Measurements from ENCODE around the gene RNF208. TPM values are rescaled to one million over a fixed set of nuclear protein-coding genes. Genes with fewer than 3 reads are reported as not detected.
"Not testable (repeated sequence)": the region's sequence is repeated elsewhere in the genome, so short reads cannot be mapped to it uniquely, and the experiment has no call there.

RNF208 gene
- total RNA-seq, 1 donor from 2014 or later, result not detected

DNA sequence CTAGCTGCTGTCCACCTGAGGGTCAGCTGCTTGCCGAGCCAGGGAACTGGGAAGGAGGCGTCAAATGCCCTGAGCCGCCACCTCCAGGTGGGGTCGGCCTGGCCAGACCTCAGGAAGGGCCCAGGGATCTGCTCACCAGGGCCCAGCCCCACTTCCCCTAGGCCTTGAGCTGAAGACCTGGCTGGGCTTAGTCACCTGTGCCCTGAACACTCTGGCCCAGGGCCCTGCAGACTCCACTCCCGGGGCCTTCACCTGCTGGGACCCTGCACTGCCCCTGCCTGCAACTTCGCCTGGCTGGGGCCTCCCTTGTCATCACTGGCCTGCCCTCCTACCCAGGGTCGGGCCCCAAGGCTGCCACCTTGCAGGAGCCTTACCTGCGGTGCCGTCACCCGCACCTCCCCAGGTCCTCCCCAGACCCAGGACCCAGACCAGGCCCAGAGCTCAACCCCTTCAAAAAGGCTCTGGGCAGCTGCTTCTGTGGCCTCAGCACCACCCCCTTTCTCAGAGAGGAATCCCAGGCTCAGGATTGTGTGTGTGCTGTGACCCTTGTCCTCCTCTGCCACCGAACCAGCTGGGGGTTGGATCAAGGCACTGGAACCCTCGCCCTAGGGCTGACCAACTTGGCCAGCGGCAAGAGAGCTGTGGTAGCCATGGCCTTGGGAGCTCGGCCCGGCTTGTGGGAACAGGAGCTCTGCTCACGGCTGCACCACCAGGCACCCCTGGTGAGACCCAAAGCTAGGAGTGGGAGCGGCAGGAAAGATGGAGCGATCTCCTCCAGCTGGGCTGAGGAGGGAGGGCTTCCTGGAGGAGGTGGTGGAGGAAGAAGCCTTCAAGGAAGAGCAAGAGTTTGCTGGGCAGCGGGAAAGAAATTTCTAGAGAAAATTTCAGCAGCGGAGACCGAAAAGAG is 31.9 kb upstream of the RNF208 start:
- DNase-seq (ENCODE audit: low read depth in 2 of 2), result no peak

DNA sequence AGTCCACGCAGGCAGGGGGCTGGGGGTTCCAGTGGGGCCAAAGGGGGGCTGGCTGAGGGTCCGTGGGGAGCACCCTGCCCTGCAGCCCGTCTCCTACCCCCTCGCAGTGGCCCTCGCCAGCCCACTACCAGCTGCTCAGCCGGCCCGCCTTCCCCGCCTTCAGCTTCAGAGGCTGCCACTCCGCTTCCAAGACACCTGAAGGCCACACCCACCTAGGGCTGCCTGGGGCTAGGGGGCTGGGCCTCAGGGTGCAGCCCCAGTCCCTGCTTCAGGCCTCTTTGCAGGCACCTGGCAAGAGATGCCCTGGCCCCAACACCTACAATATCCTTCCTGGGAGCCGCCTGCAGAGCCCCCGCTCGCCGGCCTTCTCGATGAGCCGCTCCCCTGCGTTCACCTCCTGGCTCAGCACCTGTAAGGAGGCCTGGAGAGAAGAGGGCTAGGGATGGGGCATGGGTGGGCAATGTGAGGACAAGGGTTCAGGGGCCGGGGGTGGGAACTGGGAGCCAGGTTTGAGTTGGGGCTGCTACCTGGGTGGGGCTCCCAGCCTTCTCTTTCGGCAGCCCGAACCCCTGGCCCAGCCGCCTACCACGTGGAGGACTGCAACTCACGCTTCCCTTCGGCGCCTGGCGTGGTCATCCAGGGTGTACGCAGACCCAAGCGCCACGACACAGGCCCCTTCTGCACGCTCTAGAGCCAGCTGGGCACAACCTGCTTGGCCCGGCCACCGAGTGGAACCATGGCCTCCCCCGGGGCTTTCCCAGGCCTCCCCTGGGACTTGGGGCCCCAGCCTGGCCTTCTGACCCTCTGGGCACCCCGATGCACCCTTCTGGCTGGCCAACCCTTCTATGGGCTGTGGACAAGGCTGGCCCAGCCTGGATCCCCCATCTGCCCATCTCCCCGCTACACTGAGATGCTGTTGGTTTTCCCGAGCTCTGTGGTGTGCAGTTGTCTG is 30.8 kb upstream of the RNF208 start:
- no peak for DNase-seq (ENCODE audit: low read depth in 2 of 2)

DNA sequence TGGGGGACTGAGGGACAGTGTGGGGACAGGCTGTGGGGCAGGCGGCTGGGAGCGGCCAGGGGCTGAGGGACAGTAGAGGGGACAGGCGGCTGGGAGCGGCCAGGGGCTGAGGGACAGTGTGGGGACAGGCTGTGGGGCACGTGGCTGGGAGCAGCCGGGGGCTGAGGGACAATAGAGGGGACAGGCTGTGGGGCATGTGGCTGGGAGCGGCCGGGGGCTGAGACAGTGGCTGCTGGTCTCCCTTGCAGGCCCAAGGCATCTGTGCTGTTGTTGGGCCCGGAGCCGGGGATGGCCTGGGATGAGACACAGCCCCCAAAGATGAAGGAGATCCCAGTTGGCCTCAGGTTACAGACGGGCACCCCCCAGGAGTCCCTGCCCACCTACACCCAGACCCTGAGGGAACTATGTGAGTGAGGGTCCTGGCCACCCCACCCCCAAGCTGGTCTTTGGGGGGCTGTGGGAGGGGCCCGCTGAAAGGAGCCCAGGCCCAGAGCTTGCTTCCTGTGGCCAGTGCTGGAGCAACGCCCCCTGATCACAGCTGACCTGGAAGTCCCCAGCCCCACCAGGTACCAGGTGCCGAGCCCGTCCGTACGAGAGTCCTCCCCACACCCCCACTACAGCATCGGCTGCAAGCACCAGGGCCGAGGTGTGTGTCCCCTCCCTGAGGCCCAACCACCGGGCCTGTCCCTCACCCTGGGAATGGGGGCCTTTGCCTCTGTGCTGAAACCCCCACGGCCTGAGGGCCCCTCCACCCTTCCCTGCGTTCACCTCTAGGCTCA is 29.6 kb upstream of the RNF208 start:
- no peak for DNase-seq (ENCODE audit: low read depth in 2 of 2)

DNA sequence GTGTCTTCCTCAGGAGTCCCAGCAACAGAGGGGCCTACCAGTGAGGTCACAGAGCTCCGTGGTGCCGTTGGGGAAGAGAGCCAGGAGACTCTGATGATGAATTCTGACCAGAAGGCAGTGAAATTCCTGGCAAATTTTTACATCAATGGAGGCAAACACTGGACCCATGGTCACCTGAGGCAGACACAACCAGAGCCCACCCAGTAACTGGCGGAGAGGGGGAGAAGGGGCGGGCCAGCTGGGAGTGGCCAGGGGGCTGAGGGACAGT is 29.1 kb upstream of the RNF208 start, which contains the start of gene STPG3:
TSS of gene STPG3 (plus strand) at position 93 of the 268 bp plus-strand sequence. CDS start at position 94, 1 bp downstream.
- DNase-seq (ENCODE audit: low read depth in 2 of 2), result no peak

DNA sequence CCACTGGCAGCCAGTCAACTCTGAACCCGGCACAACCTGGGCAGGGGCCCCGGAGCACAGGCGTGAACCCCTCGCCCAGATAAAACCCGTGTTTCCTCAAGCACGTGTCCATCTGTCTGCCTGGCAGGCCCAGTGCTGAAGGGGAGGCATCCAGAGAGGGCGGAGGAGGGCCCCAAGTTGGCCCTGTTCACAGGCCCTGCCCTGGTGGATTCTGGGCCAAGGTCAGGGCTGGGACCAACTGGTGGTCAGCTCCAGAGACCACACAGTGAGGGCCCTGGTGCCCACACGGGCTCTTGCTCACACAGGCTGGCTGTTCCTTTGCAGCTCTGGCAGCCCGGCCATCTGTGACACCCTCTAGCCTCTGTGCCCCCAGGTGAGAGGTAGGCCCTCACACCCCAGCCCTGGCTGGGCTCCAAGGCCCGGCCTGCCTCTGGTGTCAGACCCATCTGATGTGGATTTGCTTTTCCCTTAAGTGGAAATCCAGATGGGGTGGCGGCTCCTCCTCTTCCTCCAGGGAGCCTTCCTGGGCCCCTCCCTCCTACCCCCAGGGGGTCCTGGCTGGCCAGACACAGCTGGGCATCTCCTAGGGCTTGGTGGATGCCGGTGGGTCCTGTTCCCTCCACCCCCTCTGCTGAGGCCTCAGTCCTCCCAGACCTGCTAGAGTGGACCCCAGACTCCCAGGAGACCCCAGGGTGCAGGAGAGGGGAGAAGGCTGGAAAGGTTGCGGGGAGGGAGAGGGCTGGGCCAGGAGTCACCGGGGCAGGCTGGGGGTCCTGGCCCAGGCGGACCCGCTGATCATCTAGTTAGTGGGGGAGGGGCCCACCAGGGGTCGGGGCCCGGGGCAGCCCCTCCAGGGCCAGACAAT is 28.5 kb upstream of the RNF208 start:
- DNase-seq (ENCODE audit: low read depth in 2 of 2), result no peak

DNA sequence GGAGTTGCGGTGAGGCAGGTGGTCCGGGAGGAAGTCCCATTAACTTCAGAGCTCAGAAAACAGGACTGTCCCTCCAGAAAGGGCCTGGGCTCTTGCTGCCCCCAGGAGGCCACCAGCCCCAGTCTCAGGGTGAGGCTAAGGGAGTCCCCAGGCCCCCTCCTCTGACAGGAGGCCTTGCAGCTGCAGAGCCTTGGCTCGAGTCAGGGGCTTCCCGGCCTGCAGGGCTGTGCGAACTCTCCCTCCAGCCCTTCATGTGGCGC is 25.8 kb upstream of the RNF208 start:
- DNase-seq (ENCODE audit: low read depth in 2 of 2), result no peak

DNA sequence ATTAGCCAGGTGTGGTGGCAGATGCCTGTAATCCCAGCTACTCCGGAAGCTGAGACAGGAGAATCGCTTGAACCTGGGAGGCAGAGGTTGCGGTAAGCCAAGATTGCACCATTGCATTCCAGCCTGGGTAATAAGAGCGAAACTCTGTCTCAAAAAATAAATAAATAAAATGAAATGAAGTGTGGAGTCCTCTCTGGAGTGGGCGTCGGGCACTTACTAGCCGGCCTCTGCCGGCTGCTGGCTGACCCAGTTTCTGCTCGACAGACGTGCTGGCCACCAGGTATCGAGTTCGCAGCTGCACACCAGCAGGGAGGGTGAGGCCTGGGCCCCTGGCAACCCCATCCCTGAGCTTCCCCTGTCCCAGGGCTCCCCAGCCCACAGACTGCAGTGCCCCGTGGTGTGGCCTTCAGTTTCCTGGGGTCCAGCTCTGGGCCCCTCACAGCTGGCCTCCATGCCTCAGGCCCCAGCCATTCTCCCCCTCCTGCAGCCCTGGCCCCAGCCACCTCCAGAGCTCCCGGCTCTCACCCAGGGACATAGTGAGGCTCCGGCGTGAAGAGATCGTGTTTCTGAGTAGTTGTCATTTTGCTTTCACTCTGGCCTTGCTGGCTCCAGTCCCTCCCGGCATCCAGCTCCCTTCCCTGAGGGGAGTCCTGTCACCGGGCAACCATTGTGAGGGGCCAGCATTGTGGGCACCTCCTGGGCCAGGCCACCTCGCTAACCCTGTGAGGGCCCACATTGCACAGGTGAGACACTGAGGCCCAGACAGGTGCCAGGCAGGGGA is 25.3 kb upstream of the RNF208 start:
- DNase-seq (ENCODE audit: low read depth in 2 of 2), result no peak

DNA sequence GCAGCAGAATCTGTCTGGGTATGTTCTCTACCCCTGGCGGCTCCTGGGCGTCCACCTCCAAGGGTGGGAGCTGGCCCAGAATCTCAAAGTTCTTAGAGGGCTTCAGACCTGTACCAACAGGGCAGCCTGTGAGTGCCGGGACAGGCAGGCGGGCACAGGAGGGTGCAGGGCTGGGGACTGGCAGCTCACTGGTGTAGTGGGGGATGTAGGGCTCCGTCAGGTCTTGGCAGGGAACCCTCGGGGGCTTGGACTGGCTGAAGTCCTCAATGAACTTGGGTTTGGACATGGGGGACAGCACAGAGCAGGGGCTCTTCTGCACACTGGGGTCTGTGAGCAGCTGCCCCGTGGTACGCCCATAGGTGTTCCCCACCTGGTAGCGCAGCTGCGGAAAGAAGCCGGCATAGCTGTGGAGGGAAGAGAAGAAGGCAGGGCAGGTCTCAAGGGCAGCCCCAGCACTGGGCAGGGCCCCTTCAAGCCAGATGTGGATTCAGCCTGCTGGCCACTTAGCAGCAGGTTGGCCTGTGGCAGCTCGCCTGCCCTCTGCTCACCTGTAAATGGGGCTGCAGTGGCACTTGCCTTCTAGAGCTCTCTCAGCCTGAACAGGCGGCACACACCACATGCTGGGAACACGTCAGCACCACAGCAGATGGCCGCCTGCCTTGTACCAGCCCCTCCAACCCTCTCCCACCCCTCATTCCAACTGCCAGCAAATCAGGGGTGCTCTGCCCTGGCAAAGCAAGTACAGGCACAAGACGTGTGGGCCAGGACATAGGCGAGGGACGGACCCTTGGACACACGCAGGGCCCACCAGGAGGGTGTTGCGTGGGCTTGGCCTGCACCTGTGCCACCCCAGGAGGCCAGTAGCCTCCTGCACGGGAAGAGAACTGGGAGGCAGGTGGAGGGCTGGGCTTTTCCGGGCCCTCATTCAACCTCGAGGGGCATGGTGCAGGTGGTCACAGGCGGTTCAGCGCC is 23.7 kb upstream of the RNF208 start:
- DNase-seq (ENCODE audit: low read depth in 2 of 2), result no peak

DNA sequence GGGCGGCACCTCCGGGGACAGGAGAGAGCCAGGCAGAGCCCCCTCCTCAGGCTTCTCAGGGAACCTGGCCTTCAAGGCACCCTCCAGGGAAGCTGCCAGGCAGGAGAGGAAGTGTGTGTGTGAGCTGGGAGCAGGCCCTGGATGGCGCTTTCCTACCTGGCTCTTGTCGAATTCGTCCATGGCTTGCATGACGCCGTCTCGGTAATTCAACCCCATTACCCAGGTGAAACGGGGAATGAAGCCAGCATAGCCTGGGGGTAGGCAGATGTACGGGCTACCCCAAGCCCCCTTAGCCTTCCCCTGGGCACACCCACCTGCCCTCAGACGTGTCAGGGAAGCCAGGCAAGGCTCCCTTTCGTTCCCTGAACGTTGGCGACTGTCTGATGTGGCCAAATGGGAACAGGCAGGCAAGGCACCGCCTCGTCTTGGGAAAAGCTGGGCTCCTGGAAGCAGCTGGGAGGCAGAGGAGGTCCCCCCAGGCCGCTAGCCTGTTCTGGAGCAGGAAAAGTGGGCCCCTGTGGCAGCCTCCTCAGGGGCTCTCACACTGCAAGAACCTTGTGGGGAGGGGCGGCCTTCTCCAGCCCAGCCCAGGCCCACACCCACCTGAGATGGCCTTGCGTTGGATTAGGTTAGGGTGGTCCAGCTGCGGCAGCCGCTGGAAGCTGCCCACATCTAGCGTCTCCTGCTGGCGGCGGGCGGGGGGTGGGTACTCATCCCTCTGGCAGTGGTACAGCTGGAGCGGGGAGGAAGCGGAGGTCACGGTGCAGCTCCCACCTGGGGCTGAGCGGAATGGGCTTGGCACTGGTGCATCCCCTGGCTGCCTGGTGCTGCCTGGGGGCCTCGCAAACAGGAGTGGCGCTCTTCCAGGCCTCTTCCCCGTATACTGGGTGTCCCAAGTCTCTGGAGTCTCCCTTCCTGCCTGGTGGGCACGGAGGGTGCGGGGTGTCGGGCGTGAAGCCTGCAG is 22.7 kb upstream of the RNF208 start:
- DNase-seq (ENCODE audit: low read depth in 2 of 2), result peak in 1 of 2 donors; percentile 83

DNA sequence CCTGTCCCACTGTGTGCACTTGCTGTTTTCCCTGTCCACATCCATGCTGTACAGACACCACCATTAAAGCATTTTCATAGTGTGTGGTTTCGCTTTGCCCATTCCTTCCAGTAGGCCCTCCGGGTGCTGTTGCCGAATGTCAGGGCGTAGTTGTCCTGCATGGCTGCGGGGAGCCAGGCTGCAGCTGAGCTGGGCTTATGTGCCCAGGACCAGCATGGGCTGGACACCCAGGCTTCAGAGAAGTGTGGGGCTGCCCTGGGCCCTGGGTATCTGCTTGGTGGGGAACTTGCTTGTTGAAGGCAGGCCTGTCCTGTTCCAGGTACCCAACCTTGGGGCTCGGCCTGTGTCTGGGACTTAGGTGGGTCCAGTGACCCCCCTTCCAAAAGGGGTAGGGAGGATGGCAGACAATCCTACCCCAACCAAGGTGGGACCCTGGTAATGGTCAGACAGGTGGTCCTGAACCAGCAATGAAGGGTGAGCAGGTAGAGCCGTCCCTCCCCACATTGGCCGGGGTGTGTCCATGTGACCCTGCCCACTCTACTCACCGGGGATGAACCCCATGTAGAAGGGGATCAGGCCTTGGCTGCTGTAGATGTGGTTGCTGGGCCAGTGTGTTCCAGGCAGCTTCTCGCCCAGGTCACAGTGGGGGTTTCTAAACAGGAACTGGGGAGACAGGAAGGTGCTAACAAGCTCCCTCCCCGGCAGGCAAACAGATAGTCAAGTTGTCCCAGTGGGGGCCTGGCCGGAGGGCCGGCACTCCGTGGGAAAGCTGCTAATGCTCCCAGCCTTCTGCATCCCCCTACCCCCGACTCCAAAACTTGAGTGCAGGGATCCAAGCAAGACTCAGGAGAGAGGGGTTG is 21.8 kb upstream of the RNF208 start:
- no peak for DNase-seq (ENCODE audit: low read depth in 2 of 2)

DNA sequence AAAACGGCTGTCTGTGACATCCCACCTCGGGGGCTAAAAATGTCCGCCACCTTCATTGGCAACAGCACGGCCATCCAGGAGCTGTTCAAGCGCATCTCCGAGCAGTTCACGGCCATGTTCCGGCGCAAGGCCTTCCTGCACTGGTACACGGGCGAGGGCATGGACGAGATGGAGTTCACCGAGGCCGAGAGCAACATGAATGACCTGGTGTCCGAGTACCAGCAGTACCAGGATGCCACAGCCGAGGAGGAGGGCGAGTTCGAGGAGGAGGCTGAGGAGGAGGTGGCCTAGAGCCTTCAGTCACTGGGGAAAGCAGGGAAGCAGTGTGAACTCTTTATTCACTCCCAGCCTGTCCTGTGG is 21.2 kb upstream of the RNF208 start:
- DNase-seq (ENCODE audit: low read depth in 2 of 2), result not testable (repeated sequence)

DNA sequence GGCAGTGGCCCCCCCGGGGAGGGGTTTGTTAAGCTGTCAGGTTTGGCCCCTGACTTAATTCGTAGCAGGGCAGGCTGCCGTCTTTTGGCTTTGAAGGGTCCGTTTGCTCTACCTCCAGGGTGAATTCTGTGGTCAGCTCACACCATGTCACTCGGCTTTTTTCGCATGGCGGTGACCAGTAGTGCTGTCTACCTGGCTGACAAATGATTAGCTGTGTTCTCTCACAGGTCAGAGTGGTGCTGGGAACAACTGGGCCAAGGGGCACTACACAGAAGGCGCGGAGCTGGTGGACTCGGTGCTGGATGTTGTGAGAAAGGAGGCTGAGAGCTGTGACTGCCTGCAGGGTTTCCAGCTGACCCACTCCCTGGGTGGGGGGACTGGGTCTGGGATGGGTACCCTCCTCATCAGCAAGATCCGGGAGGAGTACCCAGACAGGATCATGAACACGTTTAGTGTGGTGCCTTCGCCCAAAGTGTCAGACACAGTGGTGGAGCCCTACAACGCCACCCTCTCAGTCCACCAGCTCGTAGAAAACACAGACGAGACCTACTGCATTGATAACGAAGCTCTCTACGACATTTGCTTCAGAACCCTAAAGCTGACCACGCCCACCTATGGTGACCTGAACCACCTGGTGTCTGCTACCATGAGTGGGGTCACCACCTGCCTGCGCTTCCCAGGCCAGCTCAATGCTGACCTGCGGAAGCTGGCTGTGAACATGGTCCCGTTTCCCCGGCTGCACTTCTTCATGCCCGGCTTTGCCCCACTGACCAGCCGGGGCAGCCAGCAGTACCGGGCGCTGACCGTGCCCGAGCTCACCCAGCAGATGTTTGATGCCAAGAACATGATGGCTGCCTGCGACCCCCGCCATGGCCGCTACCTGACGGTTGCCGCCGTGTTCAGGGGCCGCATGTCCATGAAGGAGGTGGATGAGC is 20.5 kb upstream of the RNF208 start:
- DNase-seq (ENCODE audit: low read depth in 2 of 2), result peak in 1 of 2 donors; percentile 32

DNA sequence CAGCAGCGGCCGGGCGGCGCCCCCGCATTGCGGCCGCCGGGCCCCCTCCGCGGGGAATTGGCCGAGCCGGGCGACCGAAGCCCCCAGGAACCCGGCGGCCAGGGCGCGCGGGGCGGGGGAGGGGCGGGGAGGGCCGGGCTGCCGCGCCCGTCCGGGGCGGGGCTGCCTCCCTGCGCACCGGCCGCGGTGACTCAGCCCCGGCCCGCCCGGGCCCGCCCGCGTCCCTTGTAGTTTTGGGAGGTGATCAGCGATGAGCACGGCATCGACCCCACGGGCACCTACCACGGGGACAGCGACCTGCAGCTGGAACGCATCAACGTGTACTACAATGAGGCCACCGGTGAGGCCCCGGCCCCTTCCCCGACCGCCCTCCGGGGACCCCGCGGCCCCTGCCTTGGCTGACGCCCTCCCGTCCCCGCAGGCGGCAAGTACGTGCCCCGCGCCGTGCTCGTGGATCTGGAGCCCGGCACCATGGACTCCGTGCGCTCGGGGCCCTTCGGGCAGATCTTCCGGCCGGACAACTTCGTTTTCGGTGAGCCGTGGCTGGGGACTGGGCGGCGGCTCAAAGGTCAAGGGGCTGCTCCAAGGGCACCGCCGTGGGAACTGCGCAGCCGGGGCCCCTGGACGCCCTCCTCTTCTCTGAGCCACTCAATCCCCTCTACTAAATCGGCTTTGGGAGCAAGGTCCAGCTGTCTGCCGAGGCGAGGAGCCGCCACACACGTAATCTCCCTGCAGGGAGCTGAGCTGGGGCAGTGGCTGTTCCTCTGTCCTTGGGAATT is 19.6 kb upstream of the RNF208 start:
- peak; percentile 51 to 53 for DNase-seq (ENCODE audit: low read depth in 2 of 2)

DNA sequence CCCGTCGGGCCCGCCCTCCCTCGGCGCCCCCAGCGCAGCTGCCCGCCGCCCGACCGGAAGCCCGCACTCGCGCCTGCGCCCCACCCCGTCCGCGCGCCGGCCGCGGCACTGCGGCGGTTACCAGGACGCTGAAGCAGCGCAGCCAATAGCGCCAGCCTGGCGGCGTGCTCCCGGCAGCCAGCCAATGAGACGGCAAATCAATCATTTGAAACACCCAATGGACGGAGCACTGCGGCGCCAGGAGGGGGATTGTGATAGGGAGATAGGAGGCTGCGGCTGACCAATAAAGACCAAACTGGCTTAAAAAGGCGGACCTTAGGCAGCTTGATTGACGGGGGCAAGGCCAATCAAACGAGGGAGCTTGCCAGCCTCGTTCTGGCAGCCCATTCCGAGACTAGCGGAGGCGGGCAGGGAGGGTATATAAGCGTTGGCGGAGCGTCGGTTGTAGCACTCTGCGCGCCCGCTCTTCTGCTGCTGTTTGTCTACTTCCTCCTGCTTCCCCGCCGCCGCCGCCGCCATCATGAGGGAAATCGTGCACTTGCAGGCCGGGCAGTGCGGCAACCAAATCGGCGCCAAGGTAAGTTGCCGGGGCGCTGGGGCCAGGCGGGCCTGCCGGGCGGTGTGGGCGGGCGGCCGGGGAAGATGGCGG is 18.9 kb upstream of the RNF208 start, which contains the start of gene TUBB4B:
TSS of gene TUBB4B (plus strand) at position 447 of the 649 bp plus-strand sequence. CDS start at position 521, 74 bp downstream.
- DNase-seq (ENCODE audit: low read depth in 2 of 2), result peak; percentile 100
